Activated B cell treated with CpG ODN at 0.5 μM for 24 hours (primary cell): ENCODE measurements around the gene C1orf174. TPM values are rescaled to one million over a fixed set of nuclear protein-coding genes. Genes with fewer than 3 reads are reported as not detected.

Experiments used
- ATAC-seq: fragments of 200-7000 bp; cut with Tn5 transposase; one replicate; pipeline ENCODE4 v1.10.0; 2021; ENCODE audit warnings: low read depth, mild to moderate bottlenecking, moderate library complexity
- CTCF ChIA-PET: fragments of 350-600 bp; sonication (Branson Sonifier 250); formaldehyde crosslinking; loops from one replicate; lab custom pipeline; 2021; ENCODE audit warnings: antibody characterized with exemption; lab: Charles Lee
- POLR2A ChIA-PET: fragments of 350-600 bp; sonication (Branson Sonifier 250); formaldehyde crosslinking; loops from one replicate; lab custom pipeline; 2021; ENCODE audit warnings: antibody characterized with exemption; lab: Charles Lee
- DNase-seq: peaks from one replicate; pipeline ENCODE4 v3.0.0; 2022
- H3K27ac Mint-ChIP-seq: one replicate; pipeline ENCODE4 v1.8.0; 2020; ENCODE audit warnings: mixed read lengths
- H3K27me3 Mint-ChIP-seq: one replicate; pipeline ENCODE4 v1.8.0; 2021; ENCODE audit warnings: mixed read lengths
- H3K36me3 Mint-ChIP-seq: one replicate; pipeline ENCODE4 v1.8.0; 2021; ENCODE audit warnings: low read depth, mixed read lengths
- H3K4me1 Mint-ChIP-seq: one replicate; pipeline ENCODE4 v1.8.0; 2021; ENCODE audit warnings: mixed read lengths
- H3K4me3 Mint-ChIP-seq: one replicate; pipeline ENCODE4 v1.8.0; 2020; ENCODE audit warnings: mild to moderate bottlenecking, mixed read lengths
- H3K9me3 Mint-ChIP-seq: one replicate; pipeline ENCODE4 v1.8.0; 2020; ENCODE audit warnings: mixed read lengths
- intact Hi-C: fragments of 100-400 bp; cut with micrococcal nuclease; formaldehyde crosslinking; loops from one replicate; pipeline ENCODE4 v1.15.1; 2024
- total RNA-seq: library from RNA; stranded (reverse); gene quantifications from 2 replicates; pipeline ENCODE4 v1.2.3, GENCODE V29; 2022
- TF ChIP-seq, protein P1 (sequence below): fragments of 200-600 bp; IDR thresholded peaks from one replicate; pipeline ENCODE4 v1.8.0; 2022; ENCODE audit warnings: antibody characterized with exemption, mild to moderate bottlenecking

Gene C1orf174
- total RNA-seq, 1 donor from 2014 or later: 27.5 TPM

DNA sequence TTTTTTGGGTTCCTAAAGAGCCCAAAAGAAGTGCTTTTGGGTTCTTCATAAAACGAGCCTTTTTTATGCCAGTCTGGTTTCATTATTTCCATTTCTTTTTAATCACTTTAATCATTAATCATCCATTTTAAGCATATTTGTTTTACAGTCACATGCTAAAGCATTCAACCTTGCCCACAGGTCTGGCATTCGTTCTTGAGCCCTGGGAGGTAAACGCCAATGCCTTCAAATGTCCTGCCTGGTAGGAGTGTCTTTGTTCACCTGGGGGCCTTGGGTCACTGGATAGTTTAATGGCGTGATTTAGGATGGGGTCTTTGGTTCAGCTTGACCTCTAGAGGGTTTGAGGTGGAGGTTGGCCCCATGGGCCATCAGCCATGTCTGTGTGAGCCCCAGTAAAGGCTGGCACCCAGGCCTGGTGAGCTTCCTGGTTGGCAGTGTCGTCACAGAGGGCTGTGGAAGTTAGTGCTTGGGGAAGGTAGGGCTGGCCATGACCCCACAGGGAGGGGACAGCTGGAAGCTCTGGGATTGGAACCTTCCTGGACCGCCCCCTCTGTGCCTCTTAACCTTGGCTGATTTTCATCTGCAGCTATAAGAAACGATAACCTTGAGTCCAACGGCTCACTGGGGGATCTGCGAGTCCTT, 20.2 kb downstream of the C1orf174 start:
- TF ChIP-seq, protein P1, sequence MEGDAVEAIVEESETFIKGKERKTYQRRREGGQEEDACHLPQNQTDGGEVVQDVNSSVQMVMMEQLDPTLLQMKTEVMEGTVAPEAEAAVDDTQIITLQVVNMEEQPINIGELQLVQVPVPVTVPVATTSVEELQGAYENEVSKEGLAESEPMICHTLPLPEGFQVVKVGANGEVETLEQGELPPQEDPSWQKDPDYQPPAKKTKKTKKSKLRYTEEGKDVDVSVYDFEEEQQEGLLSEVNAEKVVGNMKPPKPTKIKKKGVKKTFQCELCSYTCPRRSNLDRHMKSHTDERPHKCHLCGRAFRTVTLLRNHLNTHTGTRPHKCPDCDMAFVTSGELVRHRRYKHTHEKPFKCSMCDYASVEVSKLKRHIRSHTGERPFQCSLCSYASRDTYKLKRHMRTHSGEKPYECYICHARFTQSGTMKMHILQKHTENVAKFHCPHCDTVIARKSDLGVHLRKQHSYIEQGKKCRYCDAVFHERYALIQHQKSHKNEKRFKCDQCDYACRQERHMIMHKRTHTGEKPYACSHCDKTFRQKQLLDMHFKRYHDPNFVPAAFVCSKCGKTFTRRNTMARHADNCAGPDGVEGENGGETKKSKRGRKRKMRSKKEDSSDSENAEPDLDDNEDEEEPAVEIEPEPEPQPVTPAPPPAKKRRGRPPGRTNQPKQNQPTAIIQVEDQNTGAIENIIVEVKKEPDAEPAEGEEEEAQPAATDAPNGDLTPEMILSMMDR: no peak
- ChIA-PET POLR2A (no interaction called here), CTCF (no interaction called here)
- Mint-ChIP-seq H3K27me3 (no peaks in the 10 kb centered on the region), H3K4me3 (no peak overlapping the region), H3K27ac (no peak overlapping the region), H3K4me1 (no peaks in the 10 kb centered on the region), H3K9me3 (peaks cover 6% of the 10 kb centered on the region), H3K36me3 (peaks cover 79% of the 10 kb centered on the region)
- intact Hi-C loops: no loop called here
- DNase-seq (no peak), ATAC-seq (no peak)

DNA sequence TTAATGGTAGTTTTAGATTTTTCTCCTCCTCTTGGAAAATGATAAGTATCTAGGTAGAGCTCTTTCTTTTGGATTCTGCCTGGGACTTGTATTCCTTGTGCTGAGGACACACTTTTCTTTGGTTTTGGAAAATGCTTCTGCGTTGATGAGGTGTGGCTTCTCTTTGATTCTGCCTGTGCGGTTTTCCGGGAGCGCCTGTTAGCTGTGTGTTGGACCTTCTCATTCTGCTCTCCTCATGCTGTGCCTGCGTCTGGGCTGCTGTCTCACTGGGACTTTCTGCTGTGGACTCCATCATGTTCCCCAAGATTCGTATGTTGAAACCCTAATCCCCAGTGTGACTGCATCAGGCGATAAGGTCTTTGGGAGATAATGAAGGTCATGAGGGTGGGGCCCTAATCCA, 21.0 kb downstream of the C1orf174 start:
- intact Hi-C loops: no loop called here
- DNase-seq (no peak), ATAC-seq (no peak)
- POLR2A ChIA-PET: no interaction called here
- CTCF ChIA-PET: no interaction called here
- Mint-ChIP-seq H3K36me3 (peaks cover 73% of the 10 kb centered on the region), H3K27me3 (no peaks in the 10 kb centered on the region), H3K9me3 (peaks cover 6% of the 10 kb centered on the region), H3K27ac (no peak overlapping the region), H3K4me1 (no peaks in the 10 kb centered on the region), H3K4me3 (no peak overlapping the region)
- TF ChIP-seq, protein P1: no peak

DNA sequence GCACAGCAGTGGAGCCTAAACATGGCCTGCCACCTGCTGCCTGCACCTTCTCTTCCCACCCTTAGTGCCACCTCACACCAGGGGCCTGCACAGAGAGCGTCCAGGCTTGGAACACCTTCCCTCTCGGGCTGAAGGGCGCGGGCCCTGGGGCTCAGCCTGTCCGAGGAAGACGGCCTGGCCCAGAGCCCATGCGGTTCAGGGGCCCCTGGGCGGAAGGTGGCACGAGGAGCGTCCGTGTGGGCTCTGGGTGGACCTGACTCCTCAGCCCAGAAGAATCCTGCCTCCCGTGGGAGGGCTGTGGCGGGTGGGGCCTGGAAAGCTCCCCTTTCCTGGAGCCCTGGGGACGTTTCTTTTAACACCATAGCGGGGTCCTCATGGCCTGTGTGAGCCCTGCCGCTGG, 23.4 kb downstream of the C1orf174 start:
- Mint-ChIP-seq H3K27ac (no peak overlapping the region), H3K9me3 (peaks cover 6% of the 10 kb centered on the region), H3K27me3 (no peaks in the 10 kb centered on the region), H3K36me3 (peaks cover 76% of the 10 kb centered on the region), H3K4me3 (no peak overlapping the region), H3K4me1 (no peaks in the 10 kb centered on the region)
- CTCF ChIA-PET: no interaction called here
- no peak for DNase-seq
- no peak for ATAC-seq
- intact Hi-C loops: no loop called here
- TF ChIP-seq, protein P1: no peak
- POLR2A ChIA-PET: no interaction called here

DNA sequence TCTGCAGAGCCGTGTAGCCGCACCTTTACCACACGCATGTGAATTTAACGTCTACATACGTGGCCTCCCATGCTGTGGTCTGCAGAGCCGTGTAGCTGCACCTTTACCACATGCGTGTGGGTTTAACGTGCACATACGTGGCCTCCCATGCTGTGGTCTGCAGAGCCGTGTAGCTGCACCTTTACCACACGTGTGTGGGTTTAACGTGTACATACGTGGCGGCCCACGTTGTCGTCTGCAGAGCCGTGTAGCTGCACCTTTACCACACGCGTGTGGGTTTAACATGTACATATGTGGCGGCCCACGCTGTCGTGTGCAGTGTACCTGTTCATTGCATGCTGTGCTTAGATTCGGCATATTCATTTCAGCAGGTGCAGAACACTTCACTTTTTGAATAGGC, 25.3 kb downstream of the C1orf174 start:
- ChIA-PET CTCF (no interaction called here), POLR2A (no interaction called here)
- DNase-seq (no peak), ATAC-seq (no peak)
- TF ChIP-seq, protein P1: no peak
- peaks cover 6% of the 10 kb centered on the region for H3K9me3 Mint-ChIP-seq
- H3K27me3 Mint-ChIP-seq: no peaks in the 10 kb centered on the region
- no peak overlapping the region for H3K4me3 Mint-ChIP-seq
- H3K36me3 Mint-ChIP-seq: peaks cover 74% of the 10 kb centered on the region
- intact Hi-C loops: no loop called here
- no peak overlapping the region for H3K27ac Mint-ChIP-seq
- no peaks in the 10 kb centered on the region for H3K4me1 Mint-ChIP-seq

DNA sequence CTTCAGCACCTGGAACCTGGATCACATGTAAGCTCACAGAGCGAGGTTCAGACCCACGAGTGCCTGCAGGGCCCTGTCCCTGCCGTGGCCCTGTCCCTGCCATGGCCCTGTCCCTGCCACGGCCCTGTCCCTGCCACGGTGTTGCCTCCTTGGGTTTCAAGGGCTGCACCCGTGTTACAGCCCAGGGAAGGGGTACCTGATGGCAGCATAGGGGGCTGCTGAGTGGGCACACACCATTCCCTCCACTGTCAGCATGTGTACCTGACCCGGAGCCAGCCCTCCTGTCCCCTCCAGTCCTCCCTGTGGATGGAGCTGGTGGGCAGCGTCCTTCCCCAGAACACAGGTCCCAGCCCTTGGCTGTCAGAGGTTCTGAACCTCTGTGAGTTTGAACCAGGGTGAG, 27.5 kb downstream of the C1orf174 start:
- no peaks in the 10 kb centered on the region for H3K27me3 Mint-ChIP-seq
- DNase-seq (no peak), ATAC-seq (no peak)
- H3K9me3 Mint-ChIP-seq: no peaks in the 10 kb centered on the region
- H3K27ac Mint-ChIP-seq: no peak overlapping the region
- ChIA-PET POLR2A (no interaction called here), CTCF (no interaction called here)
- peaks cover 73% of the 10 kb centered on the region for H3K36me3 Mint-ChIP-seq
- H3K4me1 Mint-ChIP-seq: no peaks in the 10 kb centered on the region
- H3K4me3 Mint-ChIP-seq: no peak overlapping the region
- TF ChIP-seq, protein P1: no peak
- intact Hi-C loops: no loop called here
